Activated B cell treated with CpG ODN at 0.5 μM for 24 hours (primary cell): Measurements from ENCODE around the gene ARPP19. TPM values are rescaled to one million over a fixed set of nuclear protein-coding genes. Genes with fewer than 3 reads are reported as not detected.

ENCODE experiments used
- ATAC-seq: fragments of 200-7000 bp; cut with Tn5 transposase; one replicate; pipeline ENCODE4 v1.10.0; 2021; ENCODE audit warnings: low read depth, mild to moderate bottlenecking, moderate library complexity
- CTCF ChIA-PET: fragments of 350-600 bp; sonication (Branson Sonifier 250); formaldehyde crosslinking; loops from one replicate; lab custom pipeline; 2021; ENCODE audit warnings: antibody characterized with exemption; lab: Charles Lee
- POLR2A ChIA-PET: fragments of 350-600 bp; sonication (Branson Sonifier 250); formaldehyde crosslinking; loops from one replicate; lab custom pipeline; 2021; ENCODE audit warnings: antibody characterized with exemption; lab: Charles Lee
- DNase-seq: peaks from one replicate; pipeline ENCODE4 v3.0.0; 2022
- H3K27ac Mint-ChIP-seq: one replicate; pipeline ENCODE4 v1.8.0; 2020; ENCODE audit warnings: mixed read lengths
- H3K27me3 Mint-ChIP-seq: one replicate; pipeline ENCODE4 v1.8.0; 2021; ENCODE audit warnings: mixed read lengths
- H3K36me3 Mint-ChIP-seq: one replicate; pipeline ENCODE4 v1.8.0; 2021; ENCODE audit warnings: low read depth, mixed read lengths
- H3K4me1 Mint-ChIP-seq: one replicate; pipeline ENCODE4 v1.8.0; 2021; ENCODE audit warnings: mixed read lengths
- H3K4me3 Mint-ChIP-seq: one replicate; pipeline ENCODE4 v1.8.0; 2020; ENCODE audit warnings: mild to moderate bottlenecking, mixed read lengths
- H3K9me3 Mint-ChIP-seq: one replicate; pipeline ENCODE4 v1.8.0; 2020; ENCODE audit warnings: mixed read lengths
- intact Hi-C: fragments of 100-400 bp; cut with micrococcal nuclease; formaldehyde crosslinking; loops from one replicate; pipeline ENCODE4 v1.15.1; 2024
- total RNA-seq: library from RNA; stranded (reverse); gene quantifications from 2 replicates; pipeline ENCODE4 v1.2.3, GENCODE V29; 2022
- TF ChIP-seq, protein P1 (sequence below): fragments of 200-600 bp; IDR thresholded peaks from one replicate; pipeline ENCODE4 v1.8.0; 2022; ENCODE audit warnings: antibody characterized with exemption, mild to moderate bottlenecking

ARPP19 gene
- total RNA-seq, 1 donor from 2014 or later: 153 TPM

DNA sequence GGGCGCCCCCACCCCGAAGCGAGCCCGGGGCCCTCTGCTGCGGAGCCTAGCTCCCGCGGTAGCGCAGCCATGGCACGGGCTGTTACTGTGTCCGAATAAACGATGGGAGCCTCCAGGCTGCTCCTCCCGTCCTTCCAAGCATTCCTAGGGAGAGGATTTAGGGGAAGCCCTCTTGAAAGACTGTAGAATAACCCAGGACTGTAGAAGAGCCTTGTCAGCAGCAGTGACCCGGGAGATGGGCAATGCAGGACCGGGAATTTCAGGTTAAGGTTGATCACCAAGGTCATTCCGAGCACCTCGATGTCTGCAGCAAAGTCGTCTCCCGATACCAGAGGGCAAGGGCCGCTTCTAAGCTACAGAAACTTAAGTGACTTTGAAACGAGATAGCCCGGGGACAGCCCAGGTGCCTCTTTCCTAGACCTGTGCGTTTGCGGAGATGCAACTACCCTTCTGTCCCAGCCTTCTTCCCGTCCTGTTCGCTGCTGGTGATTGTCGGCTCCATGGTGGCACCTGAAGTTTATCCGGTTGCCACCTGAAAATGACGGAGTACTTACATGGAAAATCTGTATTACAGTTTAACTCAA lies 39.4 kb downstream of the ARPP19 start:
- POLR2A ChIA-PET: interaction anchor here (0.7 to 2.4 kb wide), 4 partner anchors 26 to 151 kb away, joined by 3 to 8 read pairs (median 7); no protein-coding TSS in a partner anchor
- Mint-ChIP-seq H3K27me3 (no peaks in the 10 kb centered on the region), H3K9me3 (no peaks in the 10 kb centered on the region), H3K4me3 (peak overlapping the region; percentile 73), H3K27ac (peak overlapping the region; percentile 79), H3K36me3 (peaks cover 2% of the 10 kb centered on the region), H3K4me1 (peaks cover 23% of the 10 kb centered on the region)
- CTCF ChIA-PET: interaction anchor here (1.5 to 2.4 kb wide), 3 partner anchors 63 to 205 kb away, joined by 4 to 16 read pairs (median 12); no protein-coding TSS in a partner anchor
- intact Hi-C loops: loop anchor here (1.0 to 2.0 kb wide), 8 partner anchors 25 to 205 kb away; partner anchors contain the start of genes ARPP19 and ATOSA
- DNase-seq: no peak
- ATAC-seq: no peak
- TF ChIP-seq, protein P1, sequence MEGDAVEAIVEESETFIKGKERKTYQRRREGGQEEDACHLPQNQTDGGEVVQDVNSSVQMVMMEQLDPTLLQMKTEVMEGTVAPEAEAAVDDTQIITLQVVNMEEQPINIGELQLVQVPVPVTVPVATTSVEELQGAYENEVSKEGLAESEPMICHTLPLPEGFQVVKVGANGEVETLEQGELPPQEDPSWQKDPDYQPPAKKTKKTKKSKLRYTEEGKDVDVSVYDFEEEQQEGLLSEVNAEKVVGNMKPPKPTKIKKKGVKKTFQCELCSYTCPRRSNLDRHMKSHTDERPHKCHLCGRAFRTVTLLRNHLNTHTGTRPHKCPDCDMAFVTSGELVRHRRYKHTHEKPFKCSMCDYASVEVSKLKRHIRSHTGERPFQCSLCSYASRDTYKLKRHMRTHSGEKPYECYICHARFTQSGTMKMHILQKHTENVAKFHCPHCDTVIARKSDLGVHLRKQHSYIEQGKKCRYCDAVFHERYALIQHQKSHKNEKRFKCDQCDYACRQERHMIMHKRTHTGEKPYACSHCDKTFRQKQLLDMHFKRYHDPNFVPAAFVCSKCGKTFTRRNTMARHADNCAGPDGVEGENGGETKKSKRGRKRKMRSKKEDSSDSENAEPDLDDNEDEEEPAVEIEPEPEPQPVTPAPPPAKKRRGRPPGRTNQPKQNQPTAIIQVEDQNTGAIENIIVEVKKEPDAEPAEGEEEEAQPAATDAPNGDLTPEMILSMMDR: no peak

DNA sequence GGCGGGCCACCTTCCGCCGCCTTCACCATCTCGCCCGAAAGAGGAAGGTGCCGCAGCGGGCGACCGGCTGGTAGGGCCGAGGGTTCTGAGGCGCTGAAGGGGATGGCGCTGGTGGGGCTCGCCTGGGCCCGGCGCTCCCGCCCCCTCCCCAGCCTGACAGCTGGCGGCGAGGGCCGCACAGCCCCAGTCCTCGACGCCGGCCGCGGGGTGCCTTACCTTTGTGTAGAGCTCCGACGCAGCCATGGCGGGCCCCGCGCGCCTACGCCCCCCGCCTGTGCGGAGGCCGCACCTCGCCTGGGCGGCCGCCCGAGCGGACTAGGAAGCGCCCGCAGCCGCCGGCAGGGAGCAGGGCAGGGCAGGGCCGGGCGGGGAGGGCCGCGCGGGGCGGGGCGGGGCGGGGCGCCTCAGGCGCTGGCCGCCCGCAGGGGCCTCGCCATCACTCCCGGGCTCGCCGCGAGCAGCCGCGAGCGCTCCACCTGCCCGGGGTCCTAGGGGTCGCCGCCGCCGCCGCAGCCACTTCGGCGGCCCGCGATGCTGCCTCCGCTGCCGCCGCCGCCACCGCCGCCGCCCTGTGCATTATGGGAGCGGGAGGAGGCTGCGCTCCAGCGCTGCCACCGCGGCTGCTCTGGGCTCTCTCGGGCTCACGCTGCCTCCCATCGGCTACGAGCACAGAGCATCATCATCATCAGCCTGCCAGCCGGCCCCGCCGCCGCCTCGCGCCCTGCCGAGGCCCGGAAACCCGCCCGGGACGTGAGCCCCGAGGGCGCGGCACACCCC lies 40.1 kb downstream of the ARPP19 start, which contains the start of gene MYO5A:
MYO5A (minus strand) TSS at position 317 of the 777 bp plus-strand sequence; CDS start at position 243, 74 bp downstream.
- DNase-seq (peak; percentile 81), ATAC-seq (peak; percentile 83)
- H3K4me3 Mint-ChIP-seq: peak within 1 kb of the TSS; percentile 93
- peaks cover 2% of the 10 kb centered on the region for H3K36me3 Mint-ChIP-seq
- no peaks in the 10 kb centered on the region for H3K27me3 Mint-ChIP-seq
- peak within 1 kb of the TSS; percentile 89 for H3K27ac Mint-ChIP-seq
- H3K9me3 Mint-ChIP-seq: no peaks in the 10 kb centered on the region
- peaks cover 23% of the 10 kb centered on the region for H3K4me1 Mint-ChIP-seq
- ChIA-PET POLR2A (interaction anchor here (0.6 to 2.4 kb wide), 13 partner anchors 21 to 349 kb away, joined by 3 to 12 read pairs (median 6); partner anchors contain the start of gene ARPP19), CTCF (interaction anchor here (0.5 to 2.4 kb wide), 7 partner anchors 44 to 276 kb away, joined by 3 to 16 read pairs (median 4); no protein-coding TSS in a partner anchor)
- intact Hi-C loops: loop anchor here (1.0 to 2.0 kb wide), 12 partner anchors 9 to 272 kb away; partner anchors contain the start of genes ARPP19 and ATOSA
- TF ChIP-seq, protein P1: no peak

DNA sequence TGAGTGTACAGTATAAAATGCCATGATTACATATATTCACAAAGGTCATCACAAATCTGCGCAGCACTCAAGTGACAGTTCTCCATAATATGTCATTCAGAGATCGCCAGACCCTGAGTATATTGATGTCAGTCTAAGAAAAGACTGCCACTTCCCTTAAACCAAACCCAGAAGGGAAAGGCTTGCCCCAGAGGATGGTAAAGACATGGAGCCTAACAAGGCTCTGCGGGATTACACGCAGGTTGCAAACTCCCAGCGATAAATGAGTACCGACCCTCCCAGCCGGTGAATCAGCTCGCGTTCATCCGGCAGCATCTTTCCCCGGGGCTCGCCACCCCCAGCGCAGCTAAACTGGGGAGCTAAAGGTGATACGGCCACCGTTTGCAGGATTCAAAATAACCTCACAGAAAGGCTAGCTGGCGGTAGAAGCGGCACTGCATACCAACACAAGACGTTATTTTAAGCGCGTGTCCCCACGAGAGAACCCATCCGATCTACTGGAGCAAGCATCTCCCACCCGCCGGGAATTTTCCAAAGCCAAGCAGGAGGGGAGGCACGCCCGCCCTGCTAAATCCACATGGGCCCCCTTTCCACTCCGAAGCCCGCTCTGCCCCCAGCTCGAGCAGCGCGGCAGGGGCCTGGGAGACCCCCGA lies 40.8 kb downstream of the ARPP19 start:
- no peaks in the 10 kb centered on the region for H3K9me3 Mint-ChIP-seq
- no peaks in the 10 kb centered on the region for H3K27me3 Mint-ChIP-seq
- POLR2A ChIA-PET: interaction anchor here (0.7 to 2.4 kb wide), 12 partner anchors 20 to 348 kb away, joined by 3 to 12 read pairs (median 6); partner anchors contain the start of gene ARPP19
- peaks cover 29% of the 10 kb centered on the region for H3K4me1 Mint-ChIP-seq
- intact Hi-C loops: loop anchor here (1.0 to 2.0 kb wide), 8 partner anchors 9 to 272 kb away; no protein-coding TSS in a partner anchor
- H3K36me3 Mint-ChIP-seq: peaks cover 5% of the 10 kb centered on the region
- peak overlapping the region; percentile 93 for H3K4me3 Mint-ChIP-seq
- CTCF ChIA-PET: interaction anchor here (0.5 to 2.4 kb wide), 7 partner anchors 45 to 275 kb away, joined by 3 to 16 read pairs (median 4); no protein-coding TSS in a partner anchor
- DNase-seq (no peak), ATAC-seq (no peak)
- peak overlapping the region; percentile 89 for H3K27ac Mint-ChIP-seq
- TF ChIP-seq, protein P1: no peak

DNA sequence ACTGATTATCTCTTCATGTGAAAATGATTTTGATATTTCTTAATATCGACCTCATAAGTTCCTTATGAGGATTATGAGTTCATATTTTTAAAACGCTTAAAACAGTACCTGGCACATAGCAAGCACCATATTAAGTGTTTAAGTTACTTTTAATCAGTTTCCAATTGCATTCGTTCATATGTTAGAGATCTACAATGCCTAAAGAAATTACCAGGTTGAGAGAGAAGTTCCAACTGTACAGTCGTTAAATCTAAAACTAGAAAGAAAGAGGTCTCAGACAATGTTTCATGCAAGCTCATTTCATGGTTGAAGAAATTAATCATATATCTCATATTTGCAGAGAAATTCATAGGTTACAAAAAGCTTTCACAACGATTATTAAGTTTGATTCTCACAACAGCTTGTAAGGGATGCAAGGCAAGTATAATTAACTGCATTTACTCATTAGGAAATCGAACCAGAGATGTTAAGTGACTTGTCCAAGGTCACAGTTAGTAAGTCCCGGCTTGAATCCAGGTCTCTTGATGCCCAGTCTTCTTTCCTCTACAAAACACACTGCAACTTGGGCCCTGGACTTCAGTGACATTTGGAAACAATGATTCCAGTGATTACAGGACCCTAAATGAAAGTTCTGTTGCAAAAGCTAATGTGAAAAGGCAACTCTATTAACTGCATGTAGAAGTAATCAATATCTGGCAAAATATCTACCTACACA lies 41.5 kb downstream of the ARPP19 start:
- H3K27ac Mint-ChIP-seq: peak overlapping the region; percentile 89
- DNase-seq: no peak
- peaks cover 32% of the 10 kb centered on the region for H3K4me1 Mint-ChIP-seq
- H3K4me3 Mint-ChIP-seq: peak overlapping the region; percentile 93
- ChIA-PET POLR2A (interaction anchor here (0.9 to 2.4 kb wide), 10 partner anchors 19 to 348 kb away, joined by 3 to 8 read pairs (median 6); partner anchors contain the start of gene ARPP19), CTCF (interaction anchor here (1.0 to 2.4 kb wide), 4 partner anchors 60 to 207 kb away, joined by 3 to 16 read pairs (median 8); no protein-coding TSS in a partner anchor)
- ATAC-seq: no peak
- no peaks in the 10 kb centered on the region for H3K9me3 Mint-ChIP-seq
- intact Hi-C loops: no loop called here
- H3K36me3 Mint-ChIP-seq: peaks cover 6% of the 10 kb centered on the region
- no peaks in the 10 kb centered on the region for H3K27me3 Mint-ChIP-seq
- TF ChIP-seq, protein P1: no peak
